Measurements from ENCODE around the gene ANKMY1.

Gene ANKMY1

DNA sequence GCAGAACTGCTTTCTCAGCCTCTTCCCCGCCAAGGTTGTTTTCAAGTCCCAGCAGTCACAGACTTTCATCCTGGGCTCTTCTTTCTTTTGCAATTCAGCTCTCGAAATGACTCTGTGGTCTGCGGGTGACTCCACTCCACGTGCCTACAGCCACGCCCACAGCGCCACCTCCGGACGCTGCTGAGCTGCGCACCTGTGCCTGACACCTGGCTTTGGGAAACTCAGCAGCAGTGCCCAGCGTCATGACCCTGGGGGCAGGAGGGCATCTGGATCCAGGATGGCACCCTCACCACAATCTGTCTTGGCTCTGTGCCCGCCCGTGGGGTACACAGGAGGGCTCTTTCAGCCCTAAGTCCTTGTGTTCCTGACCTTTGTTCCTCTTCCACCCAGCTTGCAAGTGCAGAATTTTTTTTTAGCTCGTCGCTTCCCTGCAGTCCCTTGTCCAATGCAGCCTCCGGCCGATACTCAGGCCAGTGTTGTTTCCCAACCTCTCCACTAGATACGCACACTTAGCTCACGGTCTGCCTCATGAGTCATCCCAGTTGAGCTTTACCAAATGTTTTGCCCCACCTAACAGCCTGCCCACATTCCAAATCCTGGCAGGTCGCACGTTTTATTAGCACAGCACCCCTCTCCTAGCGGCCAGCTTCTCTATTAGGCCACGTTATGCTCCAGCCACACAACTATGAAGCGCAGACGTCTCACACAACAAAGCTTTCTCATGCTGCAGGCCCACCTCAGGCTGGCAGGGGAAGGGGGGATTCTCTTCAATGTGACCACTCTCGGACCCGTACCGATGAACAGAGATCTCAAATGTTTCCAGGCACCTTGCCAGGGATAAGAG, 22.2 kb upstream of the ANKMY1 start:
- peak in 1 of 2 donors; percentile 45 for DNase-seq (ENCODE audit: low read depth in 2 of 2)

DNA sequence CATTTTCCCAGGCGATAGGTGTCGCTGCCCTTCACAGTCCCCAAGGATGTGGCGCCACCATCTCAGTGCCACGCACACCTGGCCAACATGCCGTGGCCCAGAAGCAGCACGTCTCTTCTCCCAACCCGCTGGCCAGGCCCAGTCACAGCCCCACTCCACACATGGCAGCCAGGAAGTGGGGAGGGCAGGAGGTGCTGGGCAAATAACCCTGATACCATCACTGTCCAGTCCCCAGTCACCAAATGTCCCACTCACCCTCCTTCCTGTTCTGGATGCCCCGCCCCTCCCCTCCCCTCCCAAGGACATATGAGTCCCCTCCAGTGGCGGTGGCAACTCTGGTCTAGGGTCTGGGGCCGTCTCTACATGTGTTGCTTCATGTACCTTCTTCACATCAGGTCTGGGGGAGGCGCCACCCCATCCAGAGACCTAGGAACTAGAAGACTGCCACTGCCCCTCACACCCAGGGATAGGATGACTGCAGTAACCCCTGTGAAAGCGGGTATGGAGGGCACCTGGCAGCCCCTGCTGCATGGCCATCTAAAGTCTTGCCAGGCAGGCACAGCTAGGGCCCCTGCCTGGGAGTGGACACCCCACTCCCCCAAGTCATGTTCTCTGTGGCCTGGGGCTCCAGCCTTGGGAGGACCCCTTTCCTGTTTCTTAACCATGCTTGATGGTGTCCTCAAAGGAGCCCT, 21.4 kb upstream of the ANKMY1 start:
- DNase-seq (ENCODE audit: low read depth in 2 of 2), result no peak

- DNase-seq (ENCODE audit: low read depth in 2 of 2), result no peak
Observed at GRCh38 chr2:240578488-240578887, 20.7 kb upstream of the ANKMY1 start.

GRCh38 chr2:240578110-240578450, 20.3 kb upstream of the ANKMY1 start:
- DNase-seq (ENCODE audit: low read depth in 2 of 2), result no peak

- no peak for DNase-seq (ENCODE audit: low read depth in 2 of 2)
Observed at GRCh38 chr2:240577281-240578109, 19.7 kb upstream of the ANKMY1 start.

GRCh38 chr2:240576436-240577205, 18.8 kb upstream of the ANKMY1 start:
- no peak for DNase-seq (ENCODE audit: low read depth in 2 of 2)

- no peak for DNase-seq (ENCODE audit: low read depth in 2 of 2)
Observed at GRCh38 chr2:240576036-240576435, 18.2 kb upstream of the ANKMY1 start.

DNA sequence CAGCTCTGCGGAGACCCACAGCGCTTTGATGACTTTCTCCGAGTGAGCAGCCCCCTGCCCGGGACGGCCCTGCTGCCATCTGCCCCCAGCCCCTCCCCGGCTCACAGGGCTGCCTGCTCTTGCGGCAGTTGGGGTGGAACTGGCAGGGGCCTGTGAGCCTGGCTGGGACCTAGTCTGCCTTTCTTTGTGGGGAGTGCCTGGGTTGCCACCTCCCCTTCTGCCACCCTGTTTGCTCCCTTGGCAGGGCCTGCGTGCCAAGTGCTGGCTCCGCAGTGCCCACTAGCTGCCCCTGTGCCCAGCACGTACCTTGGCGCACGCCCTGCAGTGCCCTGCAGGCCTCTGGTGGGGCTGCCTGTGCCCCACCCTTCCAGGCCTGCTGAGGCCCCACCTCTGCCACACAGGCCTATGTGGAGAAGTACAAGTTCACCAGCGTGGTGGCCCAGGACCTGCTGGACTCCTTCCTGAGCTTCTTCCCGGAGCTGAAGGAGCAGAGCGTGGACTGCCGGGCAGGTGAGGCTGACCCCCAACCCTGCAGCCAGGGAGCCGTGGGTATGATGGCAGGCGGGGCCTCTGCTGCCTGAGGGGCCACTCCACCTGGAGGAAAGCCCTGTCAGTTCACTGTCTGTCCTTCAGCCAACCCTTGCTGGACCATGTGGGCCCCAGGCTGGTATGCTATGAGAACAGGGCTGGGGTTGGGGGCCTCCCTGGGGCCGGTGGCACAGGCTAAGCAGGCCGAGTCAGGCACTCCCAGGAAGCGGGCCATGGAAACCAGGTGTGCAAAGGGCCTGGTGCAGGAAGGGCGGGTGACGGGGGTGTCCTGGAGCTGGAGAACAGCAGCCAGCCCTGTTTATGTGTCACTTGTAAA, 17.5 kb upstream of the ANKMY1 start:
- no peak for DNase-seq (ENCODE audit: low read depth in 2 of 2)

GRCh38 chr2:240574386-240575100, 16.8 kb upstream of the ANKMY1 start:
- DNase-seq (ENCODE audit: low read depth in 2 of 2), result no peak

DNA sequence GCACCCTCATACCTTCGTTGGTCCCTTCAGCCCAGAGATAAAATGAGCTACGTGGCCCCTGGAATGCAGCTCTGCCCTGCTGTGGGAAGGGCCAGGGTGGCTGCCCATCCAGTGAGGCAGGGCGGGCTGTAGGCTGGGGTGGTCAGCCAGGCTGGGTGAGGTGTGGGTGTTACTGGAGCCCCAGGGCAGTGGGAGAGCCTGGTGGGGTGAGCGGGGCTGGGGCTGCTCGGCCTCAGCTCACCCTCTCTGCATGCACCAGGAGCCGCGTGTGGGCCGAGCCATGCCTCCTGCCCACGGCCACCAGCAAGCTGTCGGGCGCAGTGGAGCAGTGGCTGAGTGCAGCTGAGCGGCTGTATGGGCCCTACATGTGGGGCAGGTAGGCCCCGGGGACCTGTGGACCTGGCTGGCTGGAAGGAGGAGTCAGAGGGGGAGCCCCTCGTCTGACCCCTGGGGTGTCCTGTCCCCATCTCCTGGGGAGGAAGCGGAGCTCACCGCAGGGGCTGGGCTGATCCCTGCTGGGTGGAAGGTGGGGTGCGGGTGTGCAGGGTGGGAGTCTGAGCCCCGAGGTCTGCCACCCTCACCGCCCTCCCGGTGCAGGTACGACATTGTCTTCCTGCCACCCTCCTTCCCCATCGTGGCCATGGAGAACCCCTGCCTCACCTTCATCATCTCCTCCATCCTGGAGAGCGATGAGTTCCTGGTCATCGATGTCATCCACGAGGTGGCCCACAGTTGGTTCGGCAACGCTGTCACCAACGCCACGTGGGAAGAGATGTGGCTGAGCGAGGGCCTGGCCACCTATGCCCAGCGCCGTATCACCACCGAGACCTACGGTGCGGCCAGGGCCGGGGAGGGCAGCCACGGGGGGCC, 16.0 kb upstream of the ANKMY1 start:
- DNase-seq (ENCODE audit: low read depth in 2 of 2), result no peak

- no peak for DNase-seq (ENCODE audit: low read depth in 2 of 2)
Observed at GRCh38 chr2:240573071-240573515, 15.3 kb upstream of the ANKMY1 start.

- DNase-seq (ENCODE audit: low read depth in 2 of 2), result no peak
Observed at GRCh38 chr2:240572141-240573031, 14.6 kb upstream of the ANKMY1 start.

- DNase-seq (ENCODE audit: low read depth in 2 of 2), result no peak
Observed at GRCh38 chr2:240571314-240571973, 13.7 kb upstream of the ANKMY1 start.

DNA sequence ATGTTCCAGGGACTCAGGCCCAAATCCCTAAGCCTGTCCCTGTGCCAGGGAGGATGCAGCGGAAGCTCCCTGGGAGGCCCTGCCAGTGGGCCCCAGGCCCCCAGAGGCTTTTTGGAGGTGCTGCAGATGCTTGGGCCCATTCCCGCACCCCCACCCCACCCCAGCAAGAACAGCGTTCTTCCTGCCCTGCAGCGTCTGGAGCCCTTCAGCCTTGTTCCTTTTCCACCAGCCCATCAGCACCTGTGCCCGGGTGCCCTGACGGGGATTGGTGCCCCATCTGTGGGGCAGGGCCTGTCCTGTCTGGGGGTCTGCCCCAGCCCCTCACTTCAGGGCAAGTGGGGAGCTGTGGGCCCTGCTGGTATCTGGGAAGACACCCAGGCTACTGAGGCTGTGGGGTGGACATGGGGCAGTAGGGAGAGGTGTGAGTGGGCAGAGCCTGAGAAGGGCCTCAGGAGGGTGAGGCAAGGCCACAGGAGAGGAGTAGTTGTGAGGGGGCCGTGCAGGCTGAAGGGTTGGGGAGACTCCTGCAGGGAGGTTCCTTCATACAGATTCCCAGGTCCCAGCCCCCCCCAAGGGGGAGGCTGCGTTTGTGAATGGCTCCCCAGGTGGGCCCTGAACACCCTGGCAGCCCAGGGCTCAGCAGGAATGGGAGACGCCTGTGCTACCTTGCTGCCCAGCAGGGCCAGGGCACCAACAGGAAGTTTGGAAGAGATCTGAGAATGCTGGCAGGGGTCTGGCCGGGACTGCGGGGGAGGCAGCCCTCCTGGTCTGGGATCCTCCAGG, 12.9 kb upstream of the ANKMY1 start:
- no peak for DNase-seq (ENCODE audit: low read depth in 2 of 2)

- DNase-seq (ENCODE audit: low read depth in 2 of 2), result no peak
Observed at GRCh38 chr2:240569998-240570530, 12.3 kb upstream of the ANKMY1 start.

DNA sequence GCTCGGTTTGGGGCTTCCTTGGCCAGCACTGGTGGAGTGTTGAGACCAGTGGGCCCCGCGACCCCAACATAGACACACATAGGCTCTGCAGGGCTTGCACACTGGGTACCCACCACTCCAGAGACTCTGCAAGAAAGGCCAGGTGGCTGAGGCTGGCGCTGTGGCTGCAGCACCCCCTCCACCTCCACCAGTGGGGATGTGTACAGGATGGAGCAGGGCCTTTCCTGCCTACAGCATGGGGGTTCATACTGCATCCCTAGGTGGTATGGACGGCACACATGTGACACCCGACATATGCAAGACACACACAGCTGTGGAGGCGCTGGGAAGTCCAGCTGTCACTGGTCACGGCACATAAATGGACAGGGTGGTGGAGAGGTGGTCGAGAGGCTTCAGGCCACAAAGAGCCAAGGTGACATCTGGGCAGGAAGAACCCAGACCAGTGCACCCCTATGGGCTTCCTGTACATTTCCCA, 11.8 kb upstream of the ANKMY1 start:
- DNase-seq (ENCODE audit: low read depth in 2 of 2), result no peak

All from stimulated activated CD8-positive, alpha-beta memory T cell treated with anti-CD3 and anti-CD28 coated beads, Interleukin-15, amount 100 ng/mL, for 4 hours (primary cell).